HG03045 (cell line): ENCODE results near the gene RRP1.
A peak's percentile ranks its signal among the peaks of the same experiment; 100 is the strongest.
"Not testable (repeated sequence)": the region's sequence is repeated elsewhere in the genome, so short reads cannot be mapped to it uniquely, and the experiment has no call there.

Experiments
- ATAC-seq: cut with Tn5 transposase; IDR thresholded peaks from one replicate; pipeline ENCODE4 v1.9.1; 2021; ENCODE audit warnings: mild to moderate bottlenecking, moderate library complexity; ENCODE audit not compliant: unreplicated experiment

The RRP1 gene

DNA sequence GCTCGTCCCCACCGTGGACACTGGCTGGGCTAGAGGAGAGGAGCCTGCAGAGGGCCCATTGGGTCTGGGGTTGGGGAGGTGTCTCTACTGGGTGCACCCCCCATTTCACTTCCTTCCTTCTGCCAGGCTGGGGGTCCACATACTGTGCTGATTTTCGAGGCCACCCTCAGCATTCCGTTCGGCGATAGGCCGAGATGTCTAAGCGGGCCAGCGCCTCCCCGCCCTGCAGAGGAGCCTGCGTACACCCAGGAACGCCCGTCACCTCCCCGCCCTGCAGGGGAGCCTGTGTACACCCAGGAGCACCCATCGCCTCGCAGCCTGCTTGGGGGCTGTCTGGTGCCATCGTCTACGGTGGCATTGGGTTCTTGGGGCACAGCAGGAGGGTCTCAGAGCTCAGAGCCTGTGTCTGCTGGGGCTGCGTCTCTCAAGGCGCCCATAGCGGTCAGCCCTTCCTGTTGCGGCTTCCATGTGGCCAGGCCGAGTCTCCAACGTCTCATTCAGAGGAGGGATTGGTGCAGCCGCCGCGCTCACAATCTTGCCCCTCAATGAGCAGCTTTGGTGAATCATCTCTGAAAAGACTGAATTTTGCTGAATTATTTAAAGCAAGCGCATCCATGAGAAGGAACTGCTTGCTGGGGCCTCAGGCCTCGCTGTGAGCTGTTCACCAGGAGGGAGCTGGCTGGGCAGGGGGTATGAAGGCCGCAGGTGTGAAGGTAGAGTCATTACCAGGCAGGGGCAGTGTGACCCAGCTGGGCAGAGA is 44.9 kb downstream of the RRP1 start:
- ATAC-seq: no peak

DNA sequence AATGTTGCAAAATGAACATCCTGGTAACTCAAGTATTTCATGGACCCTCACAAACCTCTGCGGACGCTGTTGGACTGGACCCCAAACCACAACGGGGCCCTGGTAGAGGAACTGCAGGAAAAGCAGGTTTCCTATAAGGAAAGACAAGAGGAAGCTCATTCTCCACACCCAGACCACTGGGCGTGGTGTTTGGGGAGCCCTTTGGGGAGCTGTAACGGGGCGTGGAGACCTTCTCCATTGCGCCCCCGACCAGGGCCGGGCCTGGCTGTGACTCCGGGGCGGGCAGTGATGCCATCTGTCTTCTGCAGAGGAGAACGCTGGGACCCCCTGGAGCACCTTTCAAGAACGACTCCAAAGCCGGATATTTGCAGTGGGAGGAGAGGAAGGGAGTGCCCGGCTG is 45.7 kb downstream of the RRP1 start:
- no peak for ATAC-seq

DNA sequence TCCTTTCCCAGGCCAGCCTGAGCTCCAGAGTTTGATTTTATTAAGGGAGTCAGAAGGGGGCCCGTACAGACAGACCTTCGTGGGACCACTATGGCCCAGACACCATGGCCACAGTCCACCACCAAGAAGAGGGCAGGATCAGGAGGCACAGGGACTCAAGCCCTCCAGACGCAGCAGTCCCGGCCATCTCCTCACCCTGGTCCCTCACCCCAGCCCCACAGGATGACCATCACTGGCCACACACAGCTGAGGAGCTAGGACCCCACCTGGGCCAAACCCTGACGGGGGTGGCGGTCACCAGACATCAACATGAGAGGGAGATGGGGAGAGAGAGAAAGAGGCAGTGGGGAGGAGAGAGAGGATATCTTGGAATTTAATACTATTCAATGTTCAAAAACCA is 46.5 kb downstream of the RRP1 start:
- ATAC-seq: no peak

DNA sequence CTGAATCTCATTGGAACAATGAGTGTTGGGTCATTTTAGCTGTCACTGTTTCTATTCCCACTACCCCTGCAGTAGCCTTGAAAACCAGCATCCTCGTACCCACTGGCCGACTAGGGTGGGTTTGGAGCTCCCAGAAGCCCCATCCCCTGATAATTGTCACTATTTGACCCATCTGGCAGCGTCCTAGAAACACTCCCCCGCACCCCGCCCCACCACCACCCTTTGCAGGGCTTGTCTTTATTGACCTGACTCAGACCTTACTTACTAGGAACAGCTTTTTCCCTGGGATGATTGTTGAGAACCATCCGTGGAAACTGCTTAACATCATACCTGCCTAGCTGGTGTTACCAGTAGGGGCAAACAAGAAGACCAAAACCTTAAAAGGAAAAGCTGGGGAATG is 47.2 kb downstream of the RRP1 start:
- ATAC-seq: no peak

DNA sequence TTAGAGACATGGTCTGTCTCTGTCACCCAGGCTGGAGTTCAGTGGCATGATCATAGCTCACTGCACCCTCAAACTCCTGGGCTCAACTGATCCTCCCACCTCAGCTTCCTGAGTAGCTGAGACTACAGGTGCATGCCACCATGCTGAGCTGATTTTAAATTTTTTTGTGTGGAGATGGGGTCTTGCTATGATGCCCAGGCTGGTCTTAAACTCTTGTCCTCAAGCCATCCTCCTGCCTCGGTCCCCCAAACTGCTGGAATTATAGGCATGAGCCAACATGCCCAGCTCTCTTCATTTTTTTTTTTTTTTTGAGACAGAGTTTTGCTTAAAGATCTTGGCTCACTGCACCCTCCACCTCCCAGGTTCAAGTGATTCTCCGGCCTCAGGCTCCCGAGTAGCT is 50.9 kb downstream of the RRP1 start:
- no peak for ATAC-seq

DNA sequence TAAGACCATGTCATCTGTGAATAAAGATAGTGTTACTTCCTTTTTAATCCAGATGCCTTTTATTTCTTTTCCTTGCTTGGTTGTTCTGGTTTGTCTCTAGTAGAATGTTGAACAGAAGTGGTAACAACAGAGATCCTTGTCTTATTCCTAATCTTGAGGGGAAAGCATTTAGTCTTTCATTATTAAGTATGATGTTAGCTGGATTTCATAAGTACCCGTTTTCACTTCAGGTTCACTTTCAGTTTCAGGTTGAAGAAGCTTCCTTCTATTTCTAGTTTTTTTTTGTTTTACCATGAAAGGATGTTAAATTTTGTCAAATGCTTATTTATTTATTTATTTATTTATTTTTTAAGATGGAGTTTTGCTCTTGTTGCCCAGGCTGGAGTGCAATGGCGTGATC is 53.4 kb downstream of the RRP1 start:
- ATAC-seq: no peak

DNA sequence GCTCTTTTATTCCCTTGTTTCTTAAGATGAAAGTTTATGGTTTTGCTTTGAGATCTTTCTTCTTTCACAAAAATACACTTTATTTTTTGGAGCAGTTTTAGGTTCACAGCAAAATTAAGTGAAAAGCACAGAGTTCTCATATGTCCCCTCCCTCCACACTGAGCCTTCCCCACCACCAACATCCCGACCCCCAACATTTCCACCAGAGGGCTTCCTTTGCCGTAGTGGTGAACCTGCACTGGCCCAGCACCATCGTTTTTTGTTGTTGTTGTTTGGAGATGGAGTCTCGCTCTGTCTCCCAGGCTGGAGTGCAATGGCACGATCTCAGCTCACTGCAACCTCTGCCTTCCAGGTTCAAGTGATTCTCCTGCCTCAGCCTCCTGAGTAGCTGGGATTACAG is 55.5 kb downstream of the RRP1 start:
- not testable (repeated sequence) for ATAC-seq

DNA sequence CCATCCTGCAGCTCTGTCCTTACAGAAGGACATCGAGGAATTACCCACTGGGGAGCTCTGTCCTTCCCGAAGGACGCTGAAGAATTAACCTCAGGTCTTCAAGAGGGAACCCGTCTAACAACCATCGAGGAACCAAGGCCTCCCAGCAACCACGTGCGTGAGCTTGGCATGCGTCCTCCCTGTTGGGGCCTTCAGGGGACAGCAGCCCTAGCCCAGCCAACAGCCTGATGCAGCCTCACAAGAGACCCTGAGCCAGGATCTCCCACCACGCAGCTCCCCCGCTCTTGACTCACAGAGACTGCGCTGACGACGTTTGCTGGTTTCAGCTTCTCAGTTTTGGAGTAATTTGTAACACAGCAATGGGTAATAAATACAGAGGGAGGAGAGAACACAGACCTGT is 56.0 kb downstream of the RRP1 start:
- ATAC-seq: no peak

DNA sequence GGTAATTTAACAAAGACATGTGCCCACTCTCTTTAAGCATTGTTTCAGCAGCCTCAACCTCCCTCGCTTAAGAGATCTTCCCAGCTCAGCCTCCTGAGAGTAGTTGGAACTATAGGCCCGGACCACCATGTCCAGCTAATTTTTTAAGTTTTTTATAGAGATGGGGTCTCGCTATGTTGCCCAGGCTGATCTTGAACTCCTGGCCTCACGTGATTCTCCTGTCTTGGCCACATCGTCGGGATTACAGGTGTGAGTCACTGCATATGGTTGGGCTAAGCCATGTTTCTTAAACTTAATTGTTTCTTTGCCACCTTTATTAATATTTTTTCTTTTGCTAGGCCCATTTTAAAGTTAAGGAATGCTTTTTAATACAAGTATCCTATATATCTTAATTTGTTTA is 57.1 kb downstream of the RRP1 start:
- ATAC-seq: no peak

DNA sequence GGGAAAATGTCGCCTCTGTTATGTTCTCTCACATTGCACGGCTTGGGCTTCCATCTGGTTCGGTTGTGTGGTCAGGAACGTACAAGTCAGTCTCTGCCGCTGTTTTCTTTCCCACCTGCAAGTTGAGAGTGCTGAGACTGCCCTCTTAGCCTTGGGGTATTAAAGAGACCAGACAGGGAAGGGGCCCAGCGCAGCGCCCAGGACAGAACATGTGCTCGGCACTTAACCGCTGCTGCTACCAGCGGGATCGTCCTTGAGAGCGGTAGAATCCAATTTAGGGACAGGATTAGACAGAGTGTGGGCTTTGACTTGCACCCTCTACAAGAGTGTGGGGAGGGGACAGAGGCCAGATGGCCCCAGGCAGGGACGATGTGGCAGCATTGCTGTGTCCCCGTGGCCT is 57.9 kb downstream of the RRP1 start:
- no peak for ATAC-seq

DNA sequence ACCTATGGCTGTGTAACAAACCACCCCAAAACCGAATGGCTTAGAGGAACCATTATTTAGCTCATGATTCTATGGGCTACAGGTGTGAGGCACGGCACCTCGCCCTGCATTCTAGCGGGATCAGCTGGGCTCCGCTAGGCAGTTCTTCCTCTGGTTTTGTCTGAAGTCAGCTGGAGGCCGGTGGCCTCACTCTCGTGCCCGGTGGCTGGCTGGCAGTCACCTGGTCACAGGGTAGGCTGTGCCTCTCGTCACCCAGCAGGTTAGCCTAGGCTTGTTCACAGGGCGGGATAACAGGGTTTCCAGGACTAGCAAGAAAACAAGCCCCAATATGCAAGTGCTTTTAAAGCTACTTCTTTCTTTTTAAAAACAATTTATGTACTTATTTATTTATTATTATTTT is 59.4 kb downstream of the RRP1 start:
- ATAC-seq: no peak

DNA sequence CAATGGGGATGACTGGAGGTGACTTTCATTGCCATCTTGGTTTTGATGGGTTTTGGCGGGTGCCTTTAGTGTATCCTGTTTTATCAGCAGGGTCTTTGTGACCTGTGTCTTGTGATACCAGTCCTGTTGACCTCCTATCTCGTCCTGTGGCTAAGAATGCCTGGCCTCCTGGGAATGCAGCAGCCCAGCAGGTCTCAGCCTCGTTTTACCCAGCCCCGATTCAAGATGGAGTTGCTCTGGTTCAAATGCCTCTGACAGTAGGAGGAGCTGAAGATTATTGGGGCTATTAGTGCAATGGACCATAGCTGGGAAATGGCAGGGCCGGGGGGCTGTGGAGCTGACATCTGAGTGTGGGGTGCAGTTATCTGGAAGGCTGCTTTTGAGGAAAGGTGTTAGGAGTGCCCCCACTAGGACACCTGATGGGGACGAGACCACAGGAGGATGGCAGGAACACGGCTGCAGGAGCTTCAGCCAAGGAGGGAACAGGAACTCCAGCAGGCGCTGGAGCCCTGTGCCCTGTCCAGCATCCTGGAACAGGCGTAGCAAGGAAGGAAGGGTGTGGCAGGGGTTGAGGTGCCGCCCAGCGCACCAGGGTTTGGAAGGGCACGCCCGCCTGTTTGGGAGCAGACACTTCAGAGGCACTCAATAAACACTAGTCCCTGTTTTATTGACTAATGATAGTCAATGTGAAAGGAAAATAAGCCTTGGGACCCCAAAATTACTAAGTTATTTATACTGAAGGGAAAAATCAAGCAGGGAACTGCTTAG is 60.3 kb downstream of the RRP1 start:
- no peak for ATAC-seq

DNA sequence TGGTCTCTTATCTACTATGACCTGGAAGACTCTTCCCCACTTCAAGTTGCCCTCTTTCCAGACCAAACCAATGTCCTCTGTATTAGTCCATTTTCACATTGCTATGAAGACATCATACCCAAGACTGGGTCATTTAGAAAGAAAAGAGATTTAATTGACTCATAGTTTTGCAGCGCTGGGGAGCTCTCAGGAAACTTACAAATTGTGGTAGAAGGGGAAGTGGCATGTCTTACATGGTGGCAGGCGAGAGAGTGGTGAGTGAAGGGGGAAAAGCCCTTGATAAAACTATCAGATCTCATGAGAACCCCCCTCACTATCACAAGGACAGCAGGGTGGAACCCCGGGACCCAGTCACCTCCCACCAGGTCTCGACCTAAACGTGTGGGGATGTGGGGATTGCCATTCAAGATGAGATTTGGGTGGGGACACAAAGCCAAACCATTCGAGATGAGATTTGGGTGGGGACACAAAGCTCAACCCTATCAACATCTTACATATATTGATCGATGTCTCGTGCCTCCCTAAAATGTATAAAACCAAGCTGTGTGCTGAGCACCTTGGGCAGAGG is 61.4 kb downstream of the RRP1 start:
- ATAC-seq: no peak

DNA sequence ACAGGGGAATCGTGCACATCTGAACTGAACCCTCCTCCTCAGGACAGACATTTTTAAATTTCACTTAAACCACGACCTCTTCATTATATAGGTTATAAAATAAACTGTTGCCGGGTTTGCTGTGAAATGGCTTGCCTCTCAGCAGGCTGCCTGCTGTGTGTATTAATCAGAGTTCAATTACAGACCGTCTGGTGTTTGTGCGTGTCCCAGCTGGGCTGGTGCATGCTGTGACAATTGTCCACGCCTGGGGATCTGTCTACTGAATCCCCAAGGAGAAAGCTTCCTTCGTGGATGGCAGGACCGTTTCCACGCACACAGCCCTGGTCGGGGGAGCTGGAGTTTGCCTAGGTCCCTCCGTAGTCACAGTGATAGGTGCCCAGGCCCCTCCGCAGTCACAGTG is 62.2 kb downstream of the RRP1 start:
- ATAC-seq: no peak

DNA sequence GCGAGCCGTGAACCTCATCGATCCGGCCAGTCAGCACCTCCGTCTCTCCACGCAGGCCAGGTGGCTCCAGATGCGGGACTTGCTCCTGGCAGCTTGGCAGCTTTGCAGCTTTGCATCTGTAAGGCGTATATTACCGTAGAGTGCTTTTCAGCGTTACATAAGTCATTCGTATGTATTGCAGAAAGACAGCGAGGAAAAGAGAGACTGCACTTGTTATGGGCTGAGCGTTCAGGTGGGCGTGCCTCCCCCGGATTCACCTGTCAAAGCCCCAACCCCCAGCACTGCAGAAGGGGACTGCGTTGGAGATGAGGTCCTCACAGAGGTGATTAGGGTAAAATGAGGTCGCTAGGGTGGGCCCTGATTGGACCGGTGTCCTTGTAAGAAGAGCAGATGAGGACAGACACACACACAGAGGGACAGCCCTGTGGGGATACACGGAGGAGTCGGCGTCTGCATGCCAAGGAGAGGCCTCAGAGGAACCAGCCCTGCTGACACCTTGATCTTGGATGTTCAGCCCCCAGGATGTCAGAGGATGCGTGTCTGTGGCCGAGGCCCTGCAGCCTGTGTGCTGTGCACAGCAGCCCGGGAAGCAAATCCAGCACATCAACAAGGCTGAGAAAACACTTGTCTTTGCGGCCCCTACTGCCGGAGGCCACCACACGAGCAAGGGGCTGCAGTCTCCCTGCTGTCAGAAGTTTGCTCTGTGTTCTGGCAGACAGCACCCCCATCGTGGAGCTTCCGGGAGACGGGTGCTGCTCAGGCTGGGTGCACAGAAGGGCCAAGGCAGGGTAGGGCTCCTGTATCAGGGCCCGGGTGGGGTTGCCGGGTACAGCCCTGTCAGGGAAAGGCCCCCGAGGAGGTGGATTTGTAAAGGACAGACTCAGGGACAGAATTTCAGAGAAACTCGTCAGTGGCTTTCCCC is 64.7 kb downstream of the RRP1 start:
- ATAC-seq: peak; percentile 25
